ENCODE data around the gene SLC5A2.
"Not testable (repeated sequence)": the region's sequence is repeated elsewhere in the genome, so short reads cannot be mapped to it uniquely, and the experiment has no call there.

SLC5A2 gene

DNA sequence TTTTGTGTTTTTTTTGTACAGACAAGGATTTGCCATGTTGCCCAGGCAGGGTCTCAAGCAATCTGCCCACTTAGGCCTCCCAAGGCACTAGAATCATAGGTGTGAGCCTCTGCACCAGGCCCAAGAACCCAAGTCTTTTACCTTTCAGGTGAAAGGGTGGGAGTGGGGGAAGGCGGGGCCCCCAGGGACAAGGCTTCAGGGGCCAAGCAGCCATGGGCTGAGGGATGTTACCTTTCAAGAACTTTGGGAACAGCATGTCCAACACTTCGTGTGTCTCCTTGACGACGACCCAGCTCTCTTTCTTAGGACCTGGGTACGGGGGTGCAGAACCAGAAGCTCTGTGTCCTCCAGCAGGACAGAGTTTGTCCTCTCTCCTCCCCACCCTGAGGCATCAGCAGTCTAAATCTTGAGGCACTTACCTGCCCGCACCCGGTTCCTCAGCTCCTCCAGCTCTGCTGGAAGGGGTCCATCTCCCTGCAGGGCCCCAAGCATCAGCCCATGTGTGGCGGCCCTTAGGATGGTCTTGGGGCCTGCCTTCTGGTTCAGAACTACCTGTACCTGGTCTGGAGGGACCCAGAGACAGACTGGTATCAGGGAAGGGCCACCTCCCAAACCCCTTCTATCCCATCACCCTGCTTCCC lies 9.0 kb downstream of the SLC5A2 start:
- DNase-seq (ENCODE audit: low read depth in 2 of 3, low spot score in 2 of 3): no peak

DNA sequence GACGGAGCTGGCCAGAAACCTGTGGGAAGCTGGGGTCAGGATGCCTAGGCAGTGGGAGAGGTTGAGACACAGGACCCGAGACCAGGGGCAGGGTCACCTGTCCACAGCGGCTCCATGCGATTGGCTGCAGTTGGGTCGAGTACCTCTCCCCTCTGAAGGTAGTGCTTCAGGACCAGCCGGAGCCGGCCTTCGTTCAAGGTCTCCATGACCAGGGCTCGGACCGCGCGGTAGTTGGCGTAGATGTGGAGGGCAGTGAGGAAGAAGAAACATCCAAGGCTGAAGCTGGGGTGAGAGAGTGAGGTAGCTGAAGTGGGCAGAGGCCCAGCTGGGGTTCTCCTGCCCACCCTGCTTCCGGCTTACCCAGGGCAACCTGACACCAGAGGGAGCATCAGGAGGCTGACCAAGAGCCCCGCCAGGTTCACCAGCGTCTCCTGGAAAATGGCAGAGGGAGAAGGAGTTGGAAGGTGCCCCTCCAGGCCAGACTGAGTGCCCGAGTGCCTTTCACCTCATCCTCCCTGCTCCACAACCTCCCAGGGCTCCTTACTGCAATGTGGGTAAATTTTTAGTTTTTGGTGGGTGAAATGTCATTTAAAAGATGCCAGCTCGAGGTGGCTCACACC lies 10.7 kb downstream of the SLC5A2 start:
- no peak for DNase-seq (ENCODE audit: low read depth in 2 of 3, low spot score in 2 of 3)

DNA sequence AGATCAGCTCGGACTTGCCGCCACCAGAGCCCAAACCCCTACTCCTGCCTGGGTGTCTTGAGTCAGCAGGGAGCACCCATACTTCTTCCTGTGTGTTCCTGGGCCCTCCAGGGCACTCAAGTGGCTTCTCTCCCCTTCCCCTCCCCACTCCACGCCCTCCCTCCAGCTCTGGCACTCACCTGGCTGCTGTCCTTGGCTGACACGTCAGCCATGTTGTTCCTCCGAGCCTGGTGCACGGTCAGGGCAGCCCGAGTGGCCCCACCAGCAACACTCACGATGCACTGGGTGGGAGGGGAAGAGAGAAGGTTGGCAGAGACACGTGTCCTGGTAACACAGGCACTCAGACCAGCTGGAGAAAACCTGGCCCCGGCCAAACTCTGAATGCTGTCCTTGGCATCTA lies 13.7 kb downstream of the SLC5A2 start:
- DNase-seq (ENCODE audit: low read depth in 2 of 3, low spot score in 2 of 3): no peak

DNA sequence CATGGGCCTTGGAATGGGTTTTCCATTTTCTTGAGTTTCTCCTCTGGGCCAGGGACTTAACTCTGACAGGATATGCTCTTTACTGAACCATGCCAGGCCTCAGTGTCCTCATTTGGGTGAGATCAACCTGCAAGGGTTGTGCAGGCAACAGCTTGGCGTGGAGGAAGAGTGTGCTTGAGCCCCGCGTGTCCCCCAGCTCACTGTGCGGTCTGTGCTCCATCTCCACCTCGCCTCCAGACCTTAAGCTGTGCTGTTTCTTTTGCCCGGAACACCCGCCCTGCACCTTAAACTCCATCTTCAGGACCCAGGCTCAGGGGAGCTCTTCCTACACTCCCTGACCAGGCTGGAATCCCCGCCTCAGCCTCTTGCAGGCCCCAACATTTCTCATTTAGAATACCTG lies 15.6 kb downstream of the SLC5A2 start:
- no peak for DNase-seq (ENCODE audit: low read depth in 2 of 3, low spot score in 2 of 3)

DNA sequence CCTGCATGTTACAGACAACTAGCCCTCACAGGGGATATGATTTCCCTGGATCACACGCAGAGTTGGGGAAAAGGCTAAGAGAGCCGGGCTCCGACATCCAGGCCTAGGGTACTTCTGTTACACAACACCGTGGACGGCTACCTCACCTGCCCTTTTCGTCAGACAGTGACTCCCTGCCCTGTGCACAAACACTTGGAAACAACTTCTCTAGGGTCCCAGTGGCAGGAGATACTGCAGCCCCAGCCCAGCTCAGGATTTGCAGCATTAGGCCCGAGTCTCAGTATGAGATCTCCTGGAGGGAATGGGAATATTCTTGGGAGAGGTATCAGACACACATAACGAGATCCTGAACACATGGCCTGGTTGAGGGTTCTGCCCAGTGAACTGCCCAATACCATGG lies 17.0 kb downstream of the SLC5A2 start:
- DNase-seq (ENCODE audit: low read depth in 2 of 3, low spot score in 2 of 3): no peak

DNA sequence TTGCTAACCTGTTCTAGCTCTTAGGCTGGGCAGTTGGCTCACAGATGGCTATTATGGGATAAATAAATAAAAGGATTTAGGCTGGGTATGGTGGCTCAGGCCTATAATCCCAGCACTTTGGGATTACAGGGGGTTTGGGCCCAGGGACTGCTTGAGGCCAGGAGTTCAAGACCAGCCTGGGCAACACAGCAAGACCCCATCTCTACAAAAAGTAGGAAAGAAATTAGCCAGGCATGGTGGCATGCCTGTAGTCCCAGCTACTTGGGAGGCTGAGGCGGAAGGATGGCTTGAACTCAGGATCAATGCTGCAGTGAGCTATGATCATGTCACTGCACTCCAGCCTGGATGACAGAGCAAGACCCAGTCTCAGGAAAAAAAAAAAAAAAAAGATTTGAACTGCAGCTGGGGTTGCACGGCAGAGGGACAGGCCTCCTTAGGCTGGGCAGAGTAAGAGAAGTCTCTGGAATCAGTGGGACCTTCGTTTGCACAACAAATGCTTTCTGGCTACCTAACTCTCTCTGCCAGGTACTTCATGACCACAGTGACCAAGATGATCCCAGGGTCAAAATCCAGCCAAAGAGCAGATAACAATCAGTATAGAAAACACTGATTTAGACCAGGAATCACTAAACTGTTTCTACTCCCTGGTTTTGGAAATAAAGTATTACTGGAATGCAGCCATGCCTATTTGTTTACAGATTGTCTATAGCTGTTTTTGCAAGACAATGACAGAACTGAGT lies 18.5 kb downstream of the SLC5A2 start:
- DNase-seq (ENCODE audit: low read depth in 2 of 3, low spot score in 2 of 3): no peak

DNA sequence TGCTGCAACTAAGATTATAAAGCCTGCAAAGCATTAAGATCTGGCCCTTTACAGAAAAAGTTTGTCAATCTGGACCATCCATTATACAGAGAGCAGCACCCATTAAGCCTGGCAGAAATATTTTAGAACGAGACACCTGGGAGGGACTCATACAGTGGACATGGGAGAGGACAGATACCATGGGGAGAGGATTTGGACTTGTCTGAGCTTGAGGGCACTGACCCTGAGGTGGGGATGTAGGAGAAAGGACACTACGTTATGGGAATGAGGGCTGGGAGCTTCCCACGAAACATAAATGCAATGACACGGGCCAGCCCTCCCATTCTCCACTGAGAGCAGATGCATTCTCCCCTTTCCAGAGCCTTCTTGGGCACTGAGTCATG lies 19.0 kb downstream of the SLC5A2 start:
- DNase-seq (ENCODE audit: low read depth in 2 of 3, low spot score in 2 of 3): no peak

DNA sequence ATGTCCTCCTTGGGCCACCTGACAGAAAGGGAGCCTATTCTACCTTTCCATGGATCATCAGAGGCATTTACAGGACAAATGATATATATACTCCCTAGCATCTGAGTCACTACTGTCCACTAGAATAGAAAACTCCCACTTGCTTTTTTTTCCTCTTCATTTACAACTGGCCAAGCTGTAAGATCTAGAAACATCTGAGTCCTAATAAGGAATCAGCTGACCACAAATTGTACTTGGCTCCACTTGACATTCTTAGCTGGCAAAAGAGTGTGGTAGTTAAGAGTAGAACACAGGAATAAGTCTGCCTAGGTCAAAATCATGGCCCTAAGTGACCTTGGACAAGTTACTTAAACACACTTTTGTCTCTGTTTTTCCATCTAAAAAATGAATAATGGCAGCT lies 20.1 kb downstream of the SLC5A2 start:
- DNase-seq (ENCODE audit: low read depth in 2 of 3, low spot score in 2 of 3): no peak

DNA sequence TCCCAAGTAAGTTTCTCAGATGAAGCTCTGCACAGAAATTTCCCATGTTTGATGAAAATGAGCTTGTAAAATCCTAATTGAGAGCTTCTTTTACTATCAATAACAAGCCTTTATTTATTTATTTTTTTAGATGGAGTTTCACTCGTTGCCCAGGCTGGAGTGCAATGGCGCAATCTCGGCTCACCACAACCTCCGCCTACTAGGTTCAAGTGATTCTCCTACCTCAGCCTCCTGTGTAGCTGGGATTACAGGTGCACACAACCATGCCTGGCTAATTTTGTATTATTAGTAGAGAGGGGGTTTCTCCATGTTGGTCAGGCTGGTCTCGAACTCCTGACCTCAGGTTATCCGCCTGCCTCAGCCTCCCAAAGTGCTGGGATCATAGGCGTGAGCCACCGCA lies 20.6 kb downstream of the SLC5A2 start:
- DNase-seq (ENCODE audit: low read depth in 2 of 3, low spot score in 2 of 3): not testable (repeated sequence)

DNA sequence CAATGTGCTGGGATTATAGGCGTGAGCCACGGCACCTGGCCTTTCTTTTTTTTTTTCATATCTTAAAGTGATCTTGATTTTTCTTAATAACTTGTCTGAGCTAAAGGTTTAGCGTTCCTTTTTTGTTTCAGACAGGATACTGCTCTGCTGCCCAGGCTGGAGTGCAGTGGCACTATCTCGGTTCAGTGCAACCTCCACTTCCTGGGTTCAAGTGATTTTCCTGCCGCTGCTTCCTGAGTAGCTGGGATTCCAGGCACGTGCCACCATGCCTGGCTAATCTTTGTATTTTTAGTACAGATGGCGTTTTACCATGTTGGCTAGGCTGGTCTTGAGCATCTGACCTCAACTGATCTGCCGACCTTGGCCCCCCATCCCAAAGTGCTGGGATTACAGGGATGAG lies 21.2 kb downstream of the SLC5A2 start:
- DNase-seq (ENCODE audit: low read depth in 2 of 3, low spot score in 2 of 3): no peak

DNA sequence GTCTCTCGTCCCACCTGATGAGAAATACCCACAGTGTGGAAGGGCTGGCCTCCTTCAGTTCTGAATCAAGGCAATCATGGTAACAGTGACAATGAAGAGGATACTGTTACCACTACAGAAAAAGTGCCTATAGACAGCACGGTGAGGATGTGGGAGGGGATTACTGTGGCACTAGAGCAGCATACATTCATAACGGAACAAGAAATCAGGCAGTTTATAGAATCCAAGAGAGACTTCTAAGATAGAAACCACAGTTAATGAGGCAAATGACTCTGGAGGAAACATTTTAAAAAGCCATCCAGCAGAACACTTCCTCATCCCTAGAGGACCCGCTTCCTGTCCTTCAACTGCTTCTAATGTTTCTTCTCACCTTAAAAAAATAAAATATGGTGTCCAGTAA lies 22.6 kb downstream of the SLC5A2 start:
- no peak for DNase-seq (ENCODE audit: low read depth in 2 of 3, low spot score in 2 of 3)

DNA sequence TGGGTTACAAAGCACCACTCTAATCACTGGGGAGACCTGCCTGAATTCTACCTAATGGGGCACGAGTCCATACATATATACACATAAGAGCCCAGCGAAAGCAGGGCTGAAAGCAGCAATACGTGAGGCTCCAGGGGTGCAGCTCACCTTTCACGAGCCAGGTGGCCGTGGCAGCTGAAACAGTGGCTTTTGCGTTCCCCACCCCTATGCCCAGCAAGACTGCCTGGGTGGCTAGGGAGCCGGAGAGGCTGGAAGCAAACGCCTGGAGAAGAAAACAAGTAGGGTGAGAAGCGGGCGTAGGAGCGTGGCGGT lies 24.6 kb downstream of the SLC5A2 start:
- DNase-seq (ENCODE audit: low read depth in 2 of 3, low spot score in 2 of 3): peak in 1 of 3 experiments; percentile 15

DNA sequence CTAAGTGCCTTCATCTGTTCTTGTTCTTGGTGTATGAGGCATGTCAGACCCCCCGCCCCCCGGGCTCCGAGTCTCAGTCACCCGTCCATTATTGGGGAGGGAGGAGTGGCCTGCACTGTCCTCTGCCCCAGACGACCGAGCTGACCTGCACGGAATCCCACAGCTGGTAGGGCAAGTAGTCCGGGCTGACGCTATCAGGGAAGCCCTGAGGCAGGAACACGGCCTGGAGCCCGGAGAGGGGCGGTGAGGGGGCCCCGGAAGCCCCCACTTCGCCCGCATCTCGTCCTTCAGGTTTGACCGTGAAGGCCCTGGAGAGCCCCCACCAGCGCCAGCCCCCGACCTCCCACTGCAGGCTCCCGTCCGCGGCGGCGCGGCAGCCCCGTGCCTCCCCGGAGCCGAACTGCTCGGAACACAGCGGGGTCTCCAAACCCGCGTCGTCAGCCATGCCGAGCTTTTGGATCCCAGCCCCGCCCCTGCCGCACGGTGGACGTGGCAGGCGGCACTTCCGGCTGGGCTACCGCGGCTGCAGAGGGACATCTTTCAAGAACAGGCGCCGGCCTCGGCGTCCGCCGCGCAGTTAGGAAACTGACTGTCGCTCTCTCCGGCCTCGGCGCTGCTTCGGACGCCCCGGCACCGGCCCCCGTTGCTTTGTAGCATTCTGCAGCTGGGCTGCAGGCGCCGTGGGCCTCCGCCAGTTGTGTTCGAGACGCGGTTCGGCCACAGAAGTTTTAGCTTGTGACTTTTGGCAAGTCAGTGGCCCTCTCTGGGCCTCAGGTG lies 25.2 kb downstream of the SLC5A2 start, which contains the start of gene RUSF1:
Gene RUSF1, minus strand, starts transcription at position 463 of the 777 bp plus-strand sequence. Its CDS starts 18 bp downstream, at position 445.
- peak; percentile 61 to 75 (median 75) for DNase-seq (ENCODE audit: low read depth in 2 of 3, low spot score in 2 of 3)

DNA sequence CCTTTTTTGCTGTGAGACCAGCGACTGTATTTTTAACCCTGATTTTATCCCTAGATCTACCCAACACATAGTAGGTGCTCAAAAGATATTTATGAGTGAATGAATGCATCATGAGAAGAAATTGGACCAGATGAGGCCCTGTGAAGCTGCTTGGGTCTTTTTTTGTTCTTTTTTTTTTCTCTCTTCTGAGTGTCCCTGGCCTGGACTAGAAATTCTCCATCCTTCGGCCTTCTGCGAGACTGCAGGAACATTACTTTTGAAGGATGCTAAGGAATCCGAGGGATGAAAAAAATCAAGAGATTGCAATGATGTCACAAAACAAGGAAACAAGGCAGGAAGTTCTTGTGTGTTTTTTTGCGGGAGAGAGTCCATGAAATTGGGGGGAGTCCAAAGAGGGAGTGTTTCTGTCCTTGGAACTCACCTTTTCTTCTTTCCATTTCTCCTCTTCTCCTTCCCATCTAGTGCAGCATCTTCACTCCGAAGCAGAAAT lies 25.8 kb downstream of the SLC5A2 start:
- no peak for DNase-seq (ENCODE audit: low read depth in 2 of 3, low spot score in 2 of 3)

DNA sequence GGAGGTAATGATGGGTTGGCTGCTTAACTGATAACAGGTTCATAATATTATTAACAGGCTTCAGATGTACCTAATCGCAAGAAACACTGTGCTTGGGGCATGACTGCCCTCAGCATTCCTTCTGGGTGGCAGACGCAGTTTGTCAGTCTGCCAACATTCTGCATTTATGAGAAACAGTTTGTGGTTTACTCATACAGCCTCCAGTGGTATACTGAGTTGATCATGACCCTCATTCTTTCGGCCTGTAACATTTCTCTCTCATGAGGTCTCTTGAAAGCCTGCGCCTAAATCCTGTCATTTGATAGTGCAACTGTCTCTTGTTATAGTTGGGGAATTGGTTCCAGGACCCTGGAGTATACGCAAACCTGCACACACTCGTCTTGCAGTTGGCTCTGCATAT lies 30.2 kb downstream of the SLC5A2 start:
- DNase-seq (ENCODE audit: low read depth in 2 of 3, low spot score in 2 of 3): no peak

DNA sequence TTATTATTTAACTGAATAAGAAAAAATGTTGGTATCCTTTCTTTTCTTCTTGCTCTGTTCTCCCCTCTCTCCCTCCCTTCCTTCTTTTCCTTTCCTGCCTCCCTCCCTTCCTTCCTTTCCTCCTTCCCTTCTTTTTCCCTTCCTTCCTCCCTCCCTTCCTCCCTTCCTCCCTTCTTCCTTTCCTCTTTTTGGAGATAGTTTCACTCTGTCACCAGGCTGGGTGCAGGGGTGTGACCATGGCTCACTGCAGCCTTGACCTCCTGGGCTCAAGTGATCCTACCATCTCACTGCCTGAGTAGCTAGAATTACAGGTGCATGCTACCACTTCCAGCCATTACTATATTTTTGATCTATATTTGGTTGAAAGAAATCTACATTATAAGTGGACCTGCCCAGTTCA lies 31.0 kb downstream of the SLC5A2 start:
- DNase-seq (ENCODE audit: low read depth in 2 of 3, low spot score in 2 of 3): no peak

DNA sequence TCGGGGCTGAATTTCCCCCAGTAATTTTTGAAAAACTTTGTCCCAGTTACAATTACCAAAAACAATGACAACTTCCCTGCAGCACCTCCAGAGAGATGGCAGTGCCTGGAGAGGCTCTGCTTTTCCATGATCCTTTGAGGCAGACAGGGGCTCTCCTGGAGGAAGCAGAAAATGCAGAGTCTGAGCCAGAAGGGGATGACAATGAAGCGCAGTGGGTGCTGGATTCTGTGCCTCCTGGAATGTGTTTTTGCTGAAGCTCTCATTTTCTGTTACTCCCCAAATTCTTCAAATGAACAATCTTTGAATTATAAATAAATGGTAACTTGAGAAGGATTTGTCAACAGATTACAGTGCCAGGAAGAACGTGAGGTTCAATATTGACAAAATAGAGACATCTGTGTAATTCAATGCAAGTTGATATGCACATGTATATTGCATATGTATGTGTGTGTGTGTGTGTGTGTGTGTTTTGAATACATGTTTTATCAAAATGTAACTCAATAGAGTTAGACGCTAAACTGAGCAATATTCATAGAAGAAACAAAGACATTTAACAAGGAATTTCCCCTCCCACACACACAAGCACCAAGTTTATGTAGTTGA lies 35.0 kb downstream of the SLC5A2 start:
- no peak for DNase-seq (ENCODE audit: low read depth in 2 of 3, low spot score in 2 of 3)

DNA sequence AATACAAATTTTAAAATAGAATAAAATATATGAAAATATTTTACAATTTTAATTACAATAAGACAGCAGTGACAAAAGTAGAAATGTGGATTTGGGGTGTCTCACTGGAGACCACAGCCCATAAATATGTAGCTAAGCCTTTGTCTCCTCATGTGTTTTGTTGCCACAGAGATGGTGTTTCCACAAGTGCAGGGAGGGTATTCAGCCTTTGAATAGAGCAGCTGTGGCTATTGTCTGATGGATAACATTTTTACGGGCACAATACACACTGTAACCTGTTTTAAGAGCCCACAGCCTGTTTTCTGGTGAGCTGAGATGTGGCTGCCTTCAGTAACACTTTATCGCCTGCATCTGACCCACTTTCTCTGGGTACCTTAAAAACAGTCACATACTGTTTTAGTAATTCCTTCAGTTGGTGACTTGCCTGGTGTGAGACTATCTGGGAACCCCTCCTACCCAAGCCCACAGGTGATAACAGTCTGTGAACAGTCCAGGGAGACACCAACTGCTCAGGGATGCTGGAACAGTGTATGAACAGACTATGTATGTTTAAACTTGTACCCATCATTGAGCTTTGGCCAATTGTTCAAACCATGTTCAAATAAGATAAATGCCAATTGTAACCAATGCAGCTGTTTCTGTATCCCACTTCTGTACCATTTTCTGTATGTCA lies 37.0 kb downstream of the SLC5A2 start:
- DNase-seq (ENCODE audit: low read depth in 2 of 3, low spot score in 2 of 3): no peak

DNA sequence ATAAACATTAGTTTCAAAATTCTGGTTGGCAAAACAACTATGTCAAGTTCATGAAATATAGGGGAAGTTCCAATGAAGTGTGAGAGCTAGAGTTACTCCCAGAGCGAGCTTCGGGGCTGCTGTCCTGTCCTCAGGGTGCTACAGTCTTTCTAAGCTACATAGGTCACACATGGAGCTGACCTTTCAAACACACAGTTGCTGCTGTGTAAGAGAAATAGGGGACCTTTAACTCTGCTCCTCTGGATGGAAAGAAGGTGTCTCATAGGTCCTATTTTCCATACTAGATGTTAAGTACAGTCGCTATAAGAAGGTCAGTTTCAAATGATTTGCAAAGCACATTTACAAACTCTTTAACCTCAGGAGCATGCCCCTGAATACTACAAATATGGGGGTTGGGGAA lies 38.4 kb downstream of the SLC5A2 start:
- no peak for DNase-seq (ENCODE audit: low read depth in 2 of 3, low spot score in 2 of 3)

DNA sequence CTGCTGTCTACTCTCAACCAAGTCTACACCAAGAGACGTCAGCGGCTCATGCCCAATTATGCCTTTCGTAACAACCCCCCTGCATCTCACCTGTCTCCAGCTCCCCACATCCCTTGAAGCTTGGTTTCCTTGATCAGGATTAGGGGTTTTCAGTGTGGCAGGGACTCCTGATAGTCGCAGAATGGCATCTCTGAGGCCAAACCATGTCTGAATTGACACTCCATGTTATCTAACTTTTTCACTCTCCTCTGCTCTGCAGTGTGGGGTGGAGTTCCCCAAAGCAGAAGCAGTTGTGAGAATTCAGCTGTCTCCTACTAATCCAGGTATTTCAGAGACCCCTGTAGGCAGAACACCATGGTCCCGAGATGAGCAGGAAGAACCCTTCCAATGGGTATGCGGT lies 39.1 kb downstream of the SLC5A2 start:
- DNase-seq (ENCODE audit: low read depth in 2 of 3, low spot score in 2 of 3): no peak

DNA sequence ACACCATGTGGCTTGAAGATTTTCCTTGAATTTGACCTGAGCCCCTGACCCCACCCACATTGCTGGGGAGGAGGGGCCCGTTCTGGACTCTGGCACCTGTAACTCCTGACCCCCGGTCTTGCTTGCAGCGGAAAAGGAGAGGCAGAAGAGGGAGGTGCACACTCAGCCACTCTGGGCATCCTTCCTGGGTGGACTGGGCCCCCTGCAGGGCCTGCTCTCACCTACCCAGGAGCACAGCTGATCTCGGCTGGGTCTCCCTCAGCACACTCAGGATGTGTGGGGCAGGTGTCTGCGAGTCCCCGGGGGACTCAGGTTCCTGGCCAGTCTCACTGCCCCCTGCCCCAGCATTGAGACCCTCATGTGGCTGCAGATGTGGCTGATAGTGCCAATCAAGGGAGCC lies 40.8 kb downstream of the SLC5A2 start:
- DNase-seq (ENCODE audit: low read depth in 2 of 3, low spot score in 2 of 3): not testable (repeated sequence)

All from activated CD8-positive, alpha-beta memory T cell treated with anti-CD3 and anti-CD28 coated beads for 48 hours (primary cell).